ENCODE measurements around the gene BAAT.

Gene BAAT

DNA sequence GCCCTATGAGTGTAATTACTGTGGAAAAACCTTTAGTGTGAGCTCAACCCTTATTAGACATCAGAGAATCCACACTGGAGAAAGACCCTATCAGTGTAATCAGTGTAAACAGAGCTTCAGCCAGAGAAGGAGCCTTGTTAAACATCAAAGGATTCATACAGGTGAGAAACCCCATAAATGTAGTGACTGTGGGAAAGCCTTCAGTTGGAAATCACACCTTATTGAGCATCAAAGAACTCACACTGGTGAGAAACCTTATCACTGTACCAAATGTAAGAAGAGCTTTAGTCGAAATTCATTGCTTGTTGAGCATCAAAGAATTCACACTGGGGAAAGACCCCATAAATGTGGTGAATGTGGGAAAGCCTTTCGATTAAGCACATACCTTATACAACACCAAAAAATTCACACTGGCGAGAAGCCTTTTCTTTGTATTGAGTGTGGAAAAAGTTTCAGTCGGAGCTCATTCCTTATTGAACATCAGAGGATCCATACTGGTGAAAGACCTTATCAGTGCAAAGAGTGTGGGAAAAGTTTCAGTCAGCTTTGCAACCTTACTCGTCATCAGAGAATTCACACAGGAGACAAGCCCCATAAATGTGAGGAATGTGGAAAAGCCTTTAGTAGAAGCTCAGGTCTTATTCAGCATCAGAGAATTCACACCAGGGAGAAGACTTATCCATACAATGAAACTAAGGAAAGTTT lies 23.7 kb upstream of the BAAT start:
- TF ChIP-seq, protein P1, sequence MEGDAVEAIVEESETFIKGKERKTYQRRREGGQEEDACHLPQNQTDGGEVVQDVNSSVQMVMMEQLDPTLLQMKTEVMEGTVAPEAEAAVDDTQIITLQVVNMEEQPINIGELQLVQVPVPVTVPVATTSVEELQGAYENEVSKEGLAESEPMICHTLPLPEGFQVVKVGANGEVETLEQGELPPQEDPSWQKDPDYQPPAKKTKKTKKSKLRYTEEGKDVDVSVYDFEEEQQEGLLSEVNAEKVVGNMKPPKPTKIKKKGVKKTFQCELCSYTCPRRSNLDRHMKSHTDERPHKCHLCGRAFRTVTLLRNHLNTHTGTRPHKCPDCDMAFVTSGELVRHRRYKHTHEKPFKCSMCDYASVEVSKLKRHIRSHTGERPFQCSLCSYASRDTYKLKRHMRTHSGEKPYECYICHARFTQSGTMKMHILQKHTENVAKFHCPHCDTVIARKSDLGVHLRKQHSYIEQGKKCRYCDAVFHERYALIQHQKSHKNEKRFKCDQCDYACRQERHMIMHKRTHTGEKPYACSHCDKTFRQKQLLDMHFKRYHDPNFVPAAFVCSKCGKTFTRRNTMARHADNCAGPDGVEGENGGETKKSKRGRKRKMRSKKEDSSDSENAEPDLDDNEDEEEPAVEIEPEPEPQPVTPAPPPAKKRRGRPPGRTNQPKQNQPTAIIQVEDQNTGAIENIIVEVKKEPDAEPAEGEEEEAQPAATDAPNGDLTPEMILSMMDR (IDR thresholded peaks at IDR 0.05; ENCODE audit: low read depth, low read length) = no peak
- TF ChIP-seq EZH2phosphoT487 (IDR thresholded peaks at IDR 0.05; ENCODE audit: low read depth) = no peak
- H3K27me3 ChIP-seq (ENCODE audit: low read depth, low read length) = no peaks in the 10 kb centered on the region
- H3K4me3 ChIP-seq (ENCODE audit: low read length) = no peak overlapping the region
- H4K20me1 ChIP-seq (ENCODE audit: insufficient read depth, low read length) = no peaks in the 10 kb centered on the region
- no peak overlapping the region for H3K27ac ChIP-seq (ENCODE audit: low read length)
- H3K9me3 ChIP-seq (ENCODE audit: insufficient read depth, low read length) = peaks cover 45% of the 10 kb centered on the region
- no peaks in the 10 kb centered on the region for H3K4me1 ChIP-seq (ENCODE audit: low read length)
- peaks cover 79% of the 10 kb centered on the region for H3K36me3 ChIP-seq (replicated peaks; ENCODE audit: low read depth, low read length)
- H3K9ac ChIP-seq (ENCODE audit: low read length) = no peak overlapping the region
- no peaks in the 10 kb centered on the region for H3K79me2 ChIP-seq (ENCODE audit: low read length)
- H2AFZ ChIP-seq (ENCODE audit: low read depth, low read length) = no peak overlapping the region
- H3K4me2 ChIP-seq (ENCODE audit: low read length) = no peak overlapping the region

DNA sequence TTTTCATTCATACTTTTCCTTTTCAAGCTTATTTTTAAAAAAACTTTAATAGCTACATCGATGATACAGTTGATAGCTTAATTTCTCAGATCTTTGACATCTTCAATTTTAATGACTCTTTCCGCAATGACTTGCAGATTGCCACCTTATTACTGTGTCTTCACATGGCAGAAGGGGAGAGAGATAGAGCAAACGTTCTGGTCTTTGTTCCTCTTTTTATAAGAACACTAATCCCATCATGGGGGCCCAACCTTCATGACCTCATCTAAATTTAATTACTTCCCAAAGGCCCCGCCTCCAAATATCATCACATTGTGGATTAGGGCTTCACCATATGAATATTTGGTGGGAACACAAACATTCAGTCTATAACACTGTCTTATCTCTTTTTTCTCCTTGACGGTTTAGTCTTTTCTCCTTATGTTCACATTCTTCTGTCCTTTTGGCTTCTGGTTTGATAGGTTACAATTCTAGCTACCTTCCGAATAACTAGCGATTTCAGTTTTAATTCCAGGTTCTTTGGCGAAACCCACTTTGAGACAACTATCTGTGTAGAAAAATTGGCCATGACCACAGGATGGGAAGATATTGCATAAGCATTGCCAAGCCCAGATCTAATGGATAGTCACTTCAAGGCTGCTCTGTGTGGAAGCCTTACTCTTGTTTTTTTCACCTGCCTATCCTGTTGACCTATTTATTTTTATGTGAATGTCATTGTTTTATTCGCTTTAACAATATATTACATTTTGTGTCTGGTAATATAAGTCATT lies 18.9 kb upstream of the BAAT start:
- Histone ChIP-seq H3K79me2 (ENCODE audit: low read length) (peaks cover 22% of the 10 kb centered on the region), H3K36me3 (replicated peaks; ENCODE audit: low read depth, low read length) (peaks cover 87% of the 10 kb centered on the region), H3K27me3 (ENCODE audit: low read depth, low read length) (no peaks in the 10 kb centered on the region), H3K27ac (ENCODE audit: low read length) (no peak overlapping the region), H2AFZ (ENCODE audit: low read depth, low read length) (no peak overlapping the region), H3K9me3 (ENCODE audit: insufficient read depth, low read length) (peaks cover 21% of the 10 kb centered on the region), H3K4me3 (ENCODE audit: low read length) (no peak overlapping the region), H3K4me2 (ENCODE audit: low read length) (no peak overlapping the region), H3K4me1 (ENCODE audit: low read length) (peaks cover 10% of the 10 kb centered on the region), H4K20me1 (ENCODE audit: insufficient read depth, low read length) (no peaks in the 10 kb centered on the region), H3K9ac (ENCODE audit: low read length) (no peak overlapping the region)
- TF ChIP-seq EZH2phosphoT487 (IDR thresholded peaks at IDR 0.05; ENCODE audit: low read depth) = no peak
- TF ChIP-seq, protein P1 (IDR thresholded peaks at IDR 0.05; ENCODE audit: low read depth, low read length) = no peak

DNA sequence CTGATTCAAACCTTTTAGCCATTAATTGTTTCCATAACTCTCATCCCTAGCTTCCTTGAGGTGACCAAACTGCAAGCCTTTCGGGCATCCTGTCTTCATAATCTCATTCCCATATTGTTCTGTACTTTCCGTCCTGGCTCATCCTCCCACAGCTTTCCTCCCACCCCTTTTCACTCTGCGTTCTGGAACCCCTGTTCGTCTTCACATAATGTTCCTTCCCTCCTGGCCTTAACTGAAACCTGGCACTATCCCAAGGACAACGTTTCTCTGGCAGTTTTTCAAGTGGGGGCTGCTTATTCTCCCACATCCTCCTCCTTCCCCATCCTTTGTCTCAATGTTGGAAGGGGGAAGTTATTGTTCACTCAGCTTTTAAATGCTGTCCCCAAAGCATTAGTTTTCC lies 15.3 kb upstream of the BAAT start:
- H3K27ac ChIP-seq (ENCODE audit: low read length) = no peak overlapping the region
- H3K36me3 ChIP-seq (replicated peaks; ENCODE audit: low read depth, low read length) = peaks cover 70% of the 10 kb centered on the region
- H3K4me1 ChIP-seq (ENCODE audit: low read length) = peaks cover 17% of the 10 kb centered on the region
- peaks cover 3% of the 10 kb centered on the region; the same call in 1 of the 2 replicates for H3K9me3 ChIP-seq (ENCODE audit: insufficient read depth, low read length)
- H2AFZ ChIP-seq (ENCODE audit: low read depth, low read length) = no peak overlapping the region
- H3K27me3 ChIP-seq (ENCODE audit: low read depth, low read length) = no peaks in the 10 kb centered on the region
- peaks cover 54% of the 10 kb centered on the region for H3K79me2 ChIP-seq (ENCODE audit: low read length)
- peak overlapping the region; percentile 90; the same call in 1 of the 2 replicates for H3K4me3 ChIP-seq (ENCODE audit: low read length)
- TF ChIP-seq, protein P1 (IDR thresholded peaks at IDR 0.05; ENCODE audit: low read depth, low read length) = no peak
- no peak for TF ChIP-seq EZH2phosphoT487 (IDR thresholded peaks at IDR 0.05; ENCODE audit: low read depth)
- 0 out of 2 replicates have a peak overlapping the region, but pooled peaks have one; percentile 83 for H3K9ac ChIP-seq (ENCODE audit: low read length)
- peak overlapping the region; percentile 96 for H3K4me2 ChIP-seq (ENCODE audit: low read length)
- no peaks in the 10 kb centered on the region; the same call in 1 of the 2 replicates for H4K20me1 ChIP-seq (ENCODE audit: insufficient read depth, low read length)

DNA sequence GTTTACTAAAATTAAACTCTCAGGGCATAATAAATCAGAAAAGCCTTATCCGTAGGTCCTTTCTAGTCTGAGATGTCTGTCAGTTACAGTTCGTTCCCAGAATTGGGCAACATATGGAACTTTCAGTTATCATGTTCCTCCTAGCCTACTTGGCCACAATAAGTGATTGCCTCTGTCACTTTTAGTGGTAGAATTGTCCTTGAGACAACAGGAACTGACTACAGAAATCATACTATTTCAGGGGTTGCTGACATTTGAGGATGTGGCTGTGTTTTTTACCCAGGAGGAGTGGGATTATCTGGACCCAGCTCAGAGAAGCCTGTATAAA lies 14.8 kb upstream of the BAAT start:
- Histone ChIP-seq H2AFZ (ENCODE audit: low read depth, low read length) (no peak overlapping the region), H4K20me1 (ENCODE audit: insufficient read depth, low read length) (no peaks in the 10 kb centered on the region; the same call in 1 of the 2 replicates), H3K79me2 (ENCODE audit: low read length) (peaks cover 59% of the 10 kb centered on the region), H3K27me3 (ENCODE audit: low read depth, low read length) (no peaks in the 10 kb centered on the region), H3K9me3 (ENCODE audit: insufficient read depth, low read length) (peaks cover 3% of the 10 kb centered on the region; the same call in 1 of the 2 replicates), H3K27ac (ENCODE audit: low read length) (no peak overlapping the region), H3K36me3 (replicated peaks; ENCODE audit: low read depth, low read length) (peaks cover 70% of the 10 kb centered on the region), H3K9ac (ENCODE audit: low read length) (peak overlapping the region; percentile 83), H3K4me2 (ENCODE audit: low read length) (peak overlapping the region; percentile 96), H3K4me1 (ENCODE audit: low read length) (peaks cover 17% of the 10 kb centered on the region), H3K4me3 (ENCODE audit: low read length) (peak overlapping the region; percentile 90)
- TF ChIP-seq, protein P1 (IDR thresholded peaks at IDR 0.05; ENCODE audit: low read depth, low read length) = no peak
- no peak for TF ChIP-seq EZH2phosphoT487 (IDR thresholded peaks at IDR 0.05; ENCODE audit: low read depth)

Data from OCI-LY3 (cell line).